ENCODE measurements around the gene PDE3A. TPM values are rescaled to one million over a fixed set of nuclear protein-coding genes. Genes with fewer than 3 reads are reported as not detected.

Gene PDE3A
- total and polyA plus RNA-seq, 2 of the 4 experiments (the other 2 are of a cell fraction) = 0.09 to 0.18 TPM

GRCh38 chr12:20555015-20555414 is 186.7 kb downstream of the PDE3A start:
- H2BK20ac ChIP-seq (ENCODE audit: low read depth, low read length) = no peak overlapping the region
- H2BK15ac ChIP-seq (ENCODE audit: low read depth, low read length) = no peak overlapping the region
- CTCF ChIA-PET = interaction anchor here (0.5 kb wide), 1 partner anchor 14 kb away, joined by 5 read pairs; no protein-coding TSS in a partner anchor
- in situ Hi-C loops (cut with MboI; ENCODE audit: low sequenced_read_pairs) = no loop called here
- no peak overlapping the region for H3K4ac ChIP-seq (ENCODE audit: low read depth, low read length)
- H3K27me3 ChIP-seq (ENCODE audit: control insufficient read depth, insufficient read depth, low read length) = no peaks in the 10 kb centered on the region
- H4K20me1 ChIP-seq (ENCODE audit: insufficient read depth, low read length) = no peaks in the 10 kb centered on the region
- no peak overlapping the region for H4K91ac ChIP-seq (ENCODE audit: insufficient read depth, low read depth, low read length)
- H3K4me3 ChIP-seq (ENCODE audit: insufficient read depth, low read depth, low read length) = no peak overlapping the region
- no peak overlapping the region for H3K18ac ChIP-seq (ENCODE audit: low read depth, low read length)
- no peaks in the 10 kb centered on the region for H3K4me1 ChIP-seq (ENCODE audit: control insufficient read depth, insufficient read depth, low read length)
- DNase-seq (no peak), ATAC-seq (ENCODE audit: low read depth) (no peak)
- dilution Hi-C loops (cut with HindIII; ENCODE audit: low sequenced_read_pairs, unreplicated experiment) = no loop called here
- intact Hi-C loops (cut with micrococcal nuclease) = no loop called here
- H3K9me3 ChIP-seq (ENCODE audit: control insufficient read depth, insufficient read depth, low read length) = no peaks in the 10 kb centered on the region; the same call in 1 of the 2 replicates
- H3K4me2 ChIP-seq (ENCODE audit: low read depth, low read length) = no peak overlapping the region
- no peak overlapping the region for H4K5ac ChIP-seq (ENCODE audit: low read depth, low read length)
- no peak overlapping the region for H2BK120ac ChIP-seq (ENCODE audit: low read depth, low read length)
- H3K14ac ChIP-seq (replicated peaks; ENCODE audit: low read depth, low read length) = no peak overlapping the region
- H2BK5ac ChIP-seq (ENCODE audit: low read depth, low read length, poor library complexity, severe bottlenecking) = no peak overlapping the region
- H3K79me1 ChIP-seq (ENCODE audit: low read depth in 1 of 2, low read length in 2 of 2) = no peaks in the 10 kb centered on the region
- H3K27ac ChIP-seq (ENCODE audit: insufficient read depth, low read length) = no peak overlapping the region
- no TSS peak for BruUV-seq (replicated peaks)
- no peak overlapping the region for H3K56ac ChIP-seq (ENCODE audit: extremely low read depth, insufficient read depth, low read length)
- no CpG with 5 or more reads among the region's 10 CpGs for WGBS, 2 experiments (ENCODE audit: extremely low coverage in 2 of 2, insufficient read length in 1 of 2)
- H2AK5ac ChIP-seq (ENCODE audit: low read depth, low read length) = no peak overlapping the region
- H4K8ac ChIP-seq (ENCODE audit: low read depth in 2 of 2, low read length in 2 of 2) = no peak overlapping the region
- H3K9ac ChIP-seq (ENCODE audit: low read depth, low read length) = no peak overlapping the region
- no peaks in the 10 kb centered on the region for H3K36me3 ChIP-seq (ENCODE audit: control insufficient read depth, insufficient read depth, low read length)
- no peak overlapping the region for H2AK9ac ChIP-seq (replicated peaks; ENCODE audit: low read depth, low read length, poor library complexity)
- H2AFZ ChIP-seq (replicated peaks; ENCODE audit: low read length, poor library complexity) = no peak overlapping the region
- no peak for TF ChIP-seq MXI1 (IDR thresholded peaks at IDR 0.05; ENCODE audit: borderline replicate concordance, low read depth, low read length)
- no peak for TF ChIP-seq CTCF (conservative IDR thresholded peaks at IDR 0.05; ENCODE audit: low read depth, low read length)
- no peak for TF ChIP-seq RFX5 (IDR thresholded peaks at IDR 0.05; ENCODE audit: low read depth, low read length)
- TF ChIP-seq RAD21 (IDR thresholded peaks at IDR 0.05; ENCODE audit: low read length) = no peak
- no peak for TF ChIP-seq POLR2A (IDR thresholded peaks at IDR 0.05; ENCODE audit: low read depth, low read length)
- no peak for TF ChIP-seq NFE2L2 (IDR thresholded peaks at IDR 0.05; ENCODE audit: low read depth, low read length)
- TF ChIP-seq SMC3 (IDR thresholded peaks at IDR 0.05; ENCODE audit: low read depth, low read length) = no peak
- no peak for TF ChIP-seq CEBPB (IDR thresholded peaks at IDR 0.05; ENCODE audit: low read depth, low read length)
- TF ChIP-seq MAFK (IDR thresholded peaks at IDR 0.05; ENCODE audit: low read depth, low read length) = no peak
- TF ChIP-seq RCOR1 (IDR thresholded peaks at IDR 0.05; ENCODE audit: insufficient replicate concordance, low read length) = no peak
- no peak for TF ChIP-seq MAZ (IDR thresholded peaks at IDR 0.05; ENCODE audit: borderline replicate concordance, low read depth, low read length)
- TF ChIP-seq CHD1 (IDR thresholded peaks at IDR 0.05; ENCODE audit: low read depth, low read length) = no peak
- TF ChIP-seq, protein P1, sequence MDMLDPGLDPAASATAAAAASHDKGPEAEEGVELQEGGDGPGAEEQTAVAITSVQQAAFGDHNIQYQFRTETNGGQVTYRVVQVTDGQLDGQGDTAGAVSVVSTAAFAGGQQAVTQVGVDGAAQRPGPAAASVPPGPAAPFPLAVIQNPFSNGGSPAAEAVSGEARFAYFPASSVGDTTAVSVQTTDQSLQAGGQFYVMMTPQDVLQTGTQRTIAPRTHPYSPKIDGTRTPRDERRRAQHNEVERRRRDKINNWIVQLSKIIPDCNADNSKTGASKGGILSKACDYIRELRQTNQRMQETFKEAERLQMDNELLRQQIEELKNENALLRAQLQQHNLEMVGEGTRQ (IDR thresholded peaks at IDR 0.05; ENCODE audit: low read depth, low read length) = no peak
- no peak for TF ChIP-seq BHLHE40 (IDR thresholded peaks at IDR 0.05; ENCODE audit: low read depth, low read length)
- no peak for TF ChIP-seq FOS (IDR thresholded peaks at IDR 0.05; ENCODE audit: low read depth, low read length)
- no peak for TF ChIP-seq ELK1 (IDR thresholded peaks at IDR 0.05; ENCODE audit: borderline replicate concordance, low read depth, low read length)
- no peak overlapping the region for H3K23ac ChIP-seq (ENCODE audit: low read depth, low read length)
- no peaks in the 10 kb centered on the region for H3K9me1 ChIP-seq (ENCODE audit: insufficient read depth, low read length)
- POLR2A ChIA-PET (ENCODE audit: unreplicated experiment) = no interaction called here

Data from IMR-90 (cell line).